ENCODE results near the gene SHCBP1L. TPM values are rescaled to one million over a fixed set of nuclear protein-coding genes. Genes with fewer than 3 reads are reported as not detected.

SHCBP1L gene
- total RNA-seq, 1 donor from 2014 or later = under 0.01 TPM

DNA sequence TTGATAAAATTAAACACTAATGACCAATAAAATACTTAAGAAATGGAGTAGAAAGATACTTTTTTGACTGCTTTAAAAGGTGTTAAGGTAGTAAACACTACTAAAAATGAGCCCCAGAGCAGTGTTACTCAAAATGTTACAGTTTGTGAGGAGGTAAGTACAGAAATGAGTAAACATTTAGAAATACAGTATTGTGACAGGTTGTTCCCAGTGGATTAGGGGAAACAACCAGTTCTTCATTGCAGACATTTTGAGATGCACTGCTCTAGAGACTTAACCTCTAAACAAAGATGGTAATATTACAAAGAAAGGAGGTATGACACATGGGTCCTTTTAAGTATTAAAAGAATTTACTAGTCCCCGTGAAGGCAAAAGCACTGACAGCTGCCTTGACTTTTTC is 101.1 kb downstream of the SHCBP1L start:
- no peak overlapping the region for H3K9ac ChIP-seq (ENCODE audit: low read depth in 1 of 3, low read length in 3 of 3)
- H3K36me3 ChIP-seq (ENCODE audit: control insufficient read depth in 3 of 3, insufficient read depth in 3 of 3, low read length in 3 of 3) = peaks cover 49 to 74% (median 64%) of the 10 kb centered on the region in 3 donors
- no peaks in the 10 kb centered on the region for H3K27me3 ChIP-seq (ENCODE audit: control insufficient read depth in 3 of 3, insufficient read depth in 3 of 3, low read length in 3 of 3)
- no peak overlapping the region for H3K27ac ChIP-seq (ENCODE audit: low read depth, low read length)
- no peak overlapping the region for H3K4me3 ChIP-seq (ENCODE audit: low read length in 3 of 3)
- no peaks in the 10 kb centered on the region for H3K9me3 ChIP-seq (ENCODE audit: control insufficient read depth in 3 of 3, low read length in 3 of 3)
- no peaks in the 10 kb centered on the region for H3K4me1 ChIP-seq (ENCODE audit: control insufficient read depth in 3 of 3, insufficient read depth in 3 of 3, low read length in 3 of 3)

DNA sequence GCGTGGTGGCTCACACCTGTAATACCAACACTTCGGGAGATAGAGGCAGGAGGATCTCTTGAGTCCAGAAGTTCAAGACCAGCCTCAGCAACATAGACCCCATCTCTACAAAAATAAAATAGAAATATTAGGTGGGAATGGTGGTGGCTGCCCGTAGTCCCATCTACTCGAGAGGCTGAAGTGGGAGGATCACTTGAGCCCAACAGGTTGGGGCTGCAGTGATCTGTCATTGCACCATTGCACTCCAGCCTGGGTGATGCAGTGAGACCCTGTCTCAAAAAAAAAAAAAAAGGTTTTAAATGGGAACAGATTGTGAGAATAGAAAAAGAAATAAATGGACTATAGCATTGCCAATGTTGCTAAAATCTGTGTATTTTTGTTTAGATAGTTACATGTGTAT is 102.6 kb downstream of the SHCBP1L start:
- Histone ChIP-seq H3K4me1 (ENCODE audit: control insufficient read depth in 3 of 3, insufficient read depth in 3 of 3, low read length in 3 of 3) (no peaks in the 10 kb centered on the region), H3K9ac (ENCODE audit: low read depth in 1 of 3, low read length in 3 of 3) (no peak overlapping the region), H3K27me3 (ENCODE audit: control insufficient read depth in 3 of 3, insufficient read depth in 3 of 3, low read length in 3 of 3) (no peaks in the 10 kb centered on the region), H3K4me3 (ENCODE audit: low read length in 3 of 3) (no peak overlapping the region), H3K36me3 (ENCODE audit: control insufficient read depth in 3 of 3, insufficient read depth in 3 of 3, low read length in 3 of 3) (peaks cover 49 to 69% (median 49%) of the 10 kb centered on the region in 3 donors), H3K27ac (ENCODE audit: low read depth, low read length) (no peak overlapping the region), H3K9me3 (ENCODE audit: control insufficient read depth in 3 of 3, low read length in 3 of 3) (no peaks in the 10 kb centered on the region)

Small RNAs within 50 kb of the gene (small RNA-seq; reads per million reads assigned to genes)
- gene HMGN1P4 (not detected), gene RNU6-41P (not detected)

Other genes with a start within 250 kb of the SHCBP1L start
- gene NPL, start 163.4 kb downstream of the SHCBP1L start, total RNA-seq = 47.5 TPM
- gene DHX9, start 113.8 kb downstream of the SHCBP1L start, total RNA-seq = 142 TPM
- gene LAMC1, start 70.3 kb upstream of the SHCBP1L start, total RNA-seq = 289 TPM
- 0.52 TPM for gene LAMC2, start 233.1 kb upstream of the SHCBP1L start, total RNA-seq